PC-3 (cell line): ENCODE measurements around the gene LTB4R2. TPM values are rescaled to one million over a fixed set of nuclear protein-coding genes. Genes with fewer than 3 reads are reported as not detected.

Experiments used
- ATAC-seq: fragments of 200-7000 bp; cut with Tn5 transposase; 2 replicates; pipeline ENCODE4 v1.9.1; 2020; ENCODE audit warnings: mild to moderate bottlenecking, moderate library complexity
- BruUV-seq: library from RNA; stranded (reverse); fragments of 400-500 nt; replicated peaks from 2 replicates; lab custom pipeline; 2021; lab: Mats Ljungman, UMichigan
- CTCF ChIA-PET: fragments of 300-600 bp; sonication (Branson Sonifier 250); formaldehyde crosslinking; loops from one replicate; lab custom pipeline; 2022; ENCODE audit warnings: antibody characterized with exemption; lab: Charles Lee
- POLR2A ChIA-PET: fragments of 300-600 bp; sonication (Branson Sonifier 250); formaldehyde crosslinking; loops from one replicate; lab custom pipeline; 2022; ENCODE audit warnings: antibody characterized with exemption; ENCODE audit not compliant: unreplicated experiment; lab: Charles Lee
- DNase-seq: peaks from one replicate; pipeline ENCODE4 v3.0.0-alpha.2; 2015
- H2AFZ ChIP-seq: fragments of 300-600 bp; sonication (generic); 2 replicates; pipeline ENCODE4 v1.6.0; 2016; ENCODE audit warnings: antibody characterized with exemption, low read length
- H3F3A ChIP-seq: fragments of 300-600 bp; sonication (generic); one replicate; pipeline ENCODE4 v1.6.0; 2017; ENCODE audit warnings: antibody characterized with exemption, low read length, control low read depth, mild to moderate bottlenecking; ENCODE audit not compliant: unreplicated experiment
- H3K27ac ChIP-seq: fragments of 300-600 bp; sonication (generic); 2 replicates; pipeline ENCODE4 v1.5.1; 2016; ENCODE audit warnings: mild to moderate bottlenecking, low read length
- H3K27me3 ChIP-seq: fragments of 300-600 bp; sonication (generic); 2 replicates; pipeline ENCODE4 v1.6.1; 2016; ENCODE audit warnings: low read length, mixed read lengths
- H3K36me3 ChIP-seq: fragments of 300-600 bp; sonication (generic); 2 replicates; pipeline ENCODE4 v1.6.1; 2016; ENCODE audit warnings: low read depth, mixed run types, low read length, mixed read lengths
- H3K4me1 ChIP-seq: fragments of 300-600 bp; sonication (generic); 2 replicates; pipeline ENCODE4 v1.5.1; 2016; ENCODE audit warnings: low read length; ENCODE audit not compliant: insufficient read depth
- H3K4me2 ChIP-seq: fragments of 300-600 bp; sonication (generic); 2 replicates; pipeline ENCODE4 v1.6.0; 2016; ENCODE audit warnings: low read length
- H3K4me3 ChIP-seq: fragments of 300-600 bp; sonication (generic); 2 replicates; pipeline ENCODE4 v1.5.1; 2016; ENCODE audit warnings: mild to moderate bottlenecking, low read length, mixed read lengths
- H3K79me2 ChIP-seq: fragments of 300-600 bp; sonication (generic); 2 replicates; pipeline ENCODE4 v1.6.1; 2017; ENCODE audit warnings: low read length, mixed read lengths
- H3K9ac ChIP-seq: fragments of 300-600 bp; sonication (generic); 2 replicates; pipeline ENCODE4 v1.6.0; 2016; ENCODE audit warnings: mild to moderate bottlenecking, low read length
- H3K9me2 ChIP-seq: fragments of 300-600 bp; sonication (generic); replicated peaks from 2 replicates; pipeline ENCODE4 v1.6.1; 2016; ENCODE audit warnings: mixed run types, low read length, mixed read lengths
- H3K9me3 ChIP-seq: fragments of 300-600 bp; sonication (generic); 2 replicates; pipeline ENCODE4 v1.6.1; 2016; ENCODE audit warnings: low read length, mixed read lengths
- H4K20me1 ChIP-seq: fragments of 300-600 bp; sonication (generic); 2 replicates; pipeline ENCODE4 v1.6.1; 2016; ENCODE audit warnings: low read length, mixed read lengths
- EZH2 ChIP-seq: fragments of 300-600 bp; sonication (generic); IDR thresholded peaks from one replicate; pipeline ENCODE4 v1.6.1; 2017; ENCODE audit warnings: antibody characterized with exemption, mild to moderate bottlenecking, low read length; ENCODE audit not compliant: unreplicated experiment
- EZH2phosphoT487 ChIP-seq: fragments of 300-600 bp; sonication (generic); IDR thresholded peaks from 2 replicates; pipeline ENCODE4 v1.6.1; 2018; ENCODE audit warnings: mild to moderate bottlenecking, antibody characterized with exemption, low read length, borderline replicate concordance
- intact Hi-C: fragments of 100-400 bp; cut with micrococcal nuclease; formaldehyde crosslinking; loops from 2 replicates; pipeline ENCODE4 v1.9.0; 2023
- total RNA-seq: library from RNA; depleted of rRNA; stranded (reverse); fragments of >200 nt; gene quantifications from 2 replicates; pipeline ENCODE4 v1.2.3, GENCODE V29; 2014; rRNA removed
- TF ChIP-seq, protein P1 (sequence below): fragments of 300-600 bp; sonication (generic); conservative IDR thresholded peaks from 2 replicates; pipeline ENCODE4 v1.5.1; 2017; ENCODE audit warnings: antibody characterized with exemption, low read depth, mild to moderate bottlenecking, low read length

The LTB4R2 gene
- total RNA-seq, 1 experiment from 2014 or later: 9.3 TPM

DNA sequence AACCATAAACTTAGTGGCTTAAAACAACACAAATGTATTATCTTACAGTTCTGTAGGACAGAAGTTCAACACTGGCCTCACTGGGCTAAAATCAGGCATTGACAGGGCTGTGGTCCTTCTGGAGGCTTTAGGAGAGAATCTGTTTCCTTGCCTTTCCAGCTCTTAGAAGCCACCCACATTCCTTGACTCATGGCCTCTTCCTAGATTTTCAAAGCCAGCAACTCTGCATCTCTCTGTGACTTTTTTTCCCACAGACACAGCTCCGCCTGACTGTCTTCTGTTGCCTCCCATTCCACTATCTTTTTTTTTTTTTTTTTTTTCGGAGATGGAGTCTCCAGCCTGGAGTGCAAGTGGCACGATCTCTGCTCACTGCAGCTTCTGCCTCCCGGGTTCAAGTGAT, 46.3 kb downstream of the LTB4R2 start:
- POLR2A ChIA-PET: no interaction called here
- BruUV-seq: no TSS peak
- intact Hi-C loops: no loop called here

DNA sequence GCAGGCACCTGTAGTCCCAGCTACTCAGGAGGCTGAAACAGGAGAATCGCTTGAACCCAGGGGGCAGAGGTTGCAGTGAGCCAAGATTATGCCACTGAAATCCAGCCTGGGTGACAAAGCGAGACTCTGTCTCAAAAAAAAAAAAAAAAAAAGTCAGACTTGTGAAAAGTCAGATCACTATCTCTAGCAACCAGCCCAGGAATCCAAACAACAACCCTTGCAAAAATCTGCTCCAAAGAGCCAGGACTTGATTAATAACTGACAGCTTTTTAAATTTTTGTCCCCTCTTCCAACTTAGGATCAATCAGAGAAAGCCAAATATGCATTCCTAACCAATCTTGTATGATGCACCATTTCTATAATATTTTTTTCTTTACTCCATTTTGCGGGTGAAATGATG, 50.3 kb downstream of the LTB4R2 start:
- H2AFZ ChIP-seq: no peak overlapping the region
- ATAC-seq (no peak), DNase-seq (no peak)
- CTCF ChIA-PET: no interaction called here
- H3K79me2 ChIP-seq: no peaks in the 10 kb centered on the region
- BruUV-seq: no TSS peak
- no peaks in the 10 kb centered on the region for H3K27me3 ChIP-seq
- no peak overlapping the region for H3K4me3 ChIP-seq
- no peaks in the 10 kb centered on the region for H3K9me2 ChIP-seq
- H3K4me2 ChIP-seq: no peak overlapping the region
- no peaks in the 10 kb centered on the region for H3F3A ChIP-seq
- no peaks in the 10 kb centered on the region for H3K36me3 ChIP-seq
- intact Hi-C loops: no loop called here
- peaks cover 5% of the 10 kb centered on the region for H3K4me1 ChIP-seq
- POLR2A ChIA-PET: no interaction called here
- no peak overlapping the region for H3K27ac ChIP-seq
- H3K9ac ChIP-seq: no peak overlapping the region
- no peaks in the 10 kb centered on the region for H4K20me1 ChIP-seq
- TF ChIP-seq, protein P1, sequence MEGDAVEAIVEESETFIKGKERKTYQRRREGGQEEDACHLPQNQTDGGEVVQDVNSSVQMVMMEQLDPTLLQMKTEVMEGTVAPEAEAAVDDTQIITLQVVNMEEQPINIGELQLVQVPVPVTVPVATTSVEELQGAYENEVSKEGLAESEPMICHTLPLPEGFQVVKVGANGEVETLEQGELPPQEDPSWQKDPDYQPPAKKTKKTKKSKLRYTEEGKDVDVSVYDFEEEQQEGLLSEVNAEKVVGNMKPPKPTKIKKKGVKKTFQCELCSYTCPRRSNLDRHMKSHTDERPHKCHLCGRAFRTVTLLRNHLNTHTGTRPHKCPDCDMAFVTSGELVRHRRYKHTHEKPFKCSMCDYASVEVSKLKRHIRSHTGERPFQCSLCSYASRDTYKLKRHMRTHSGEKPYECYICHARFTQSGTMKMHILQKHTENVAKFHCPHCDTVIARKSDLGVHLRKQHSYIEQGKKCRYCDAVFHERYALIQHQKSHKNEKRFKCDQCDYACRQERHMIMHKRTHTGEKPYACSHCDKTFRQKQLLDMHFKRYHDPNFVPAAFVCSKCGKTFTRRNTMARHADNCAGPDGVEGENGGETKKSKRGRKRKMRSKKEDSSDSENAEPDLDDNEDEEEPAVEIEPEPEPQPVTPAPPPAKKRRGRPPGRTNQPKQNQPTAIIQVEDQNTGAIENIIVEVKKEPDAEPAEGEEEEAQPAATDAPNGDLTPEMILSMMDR: no peak
- no peak for TF ChIP-seq EZH2
- TF ChIP-seq EZH2phosphoT487: no peak
- no peaks in the 10 kb centered on the region for H3K9me3 ChIP-seq

More for the DNA sequence above, 46.3 kb downstream of the LTB4R2 start:
- Histone ChIP-seq H3K4me1 (peaks cover 8% of the 10 kb centered on the region; the same call in 1 of the 2 replicates), H3K4me2 (no peak overlapping the region), H3K9me3 (no peaks in the 10 kb centered on the region), H3K27ac (no peak overlapping the region), H3K79me2 (no peaks in the 10 kb centered on the region), H2AFZ (no peak overlapping the region), H4K20me1 (no peaks in the 10 kb centered on the region), H3K9ac (no peak overlapping the region), H3K27me3 (no peaks in the 10 kb centered on the region), H3K9me2 (no peaks in the 10 kb centered on the region), H3K4me3 (no peak overlapping the region), H3F3A (no peaks in the 10 kb centered on the region), H3K36me3 (no peaks in the 10 kb centered on the region)
- CTCF ChIA-PET: no interaction called here
- DNase-seq: no peak
- TF ChIP-seq EZH2phosphoT487 (no peak), EZH2 (no peak)
- TF ChIP-seq, protein P1: no peak
- ATAC-seq: no peak

- no peaks in the 10 kb centered on the region for H3K27me3 ChIP-seq
- H3K79me2 ChIP-seq: no peaks in the 10 kb centered on the region
- DNase-seq (no peak), ATAC-seq (no peak)
- H3K9me2 ChIP-seq: no peaks in the 10 kb centered on the region
- H3K4me3 ChIP-seq: no peak overlapping the region
- TF ChIP-seq, protein P1: no peak
- no peak overlapping the region for H2AFZ ChIP-seq
- H3K9me3 ChIP-seq: no peaks in the 10 kb centered on the region
- no TSS peak for BruUV-seq
- ChIA-PET POLR2A (no interaction called here), CTCF (interaction anchor here (1.5 kb wide), 1 partner anchor 70 kb away, joined by 5 read pairs; no protein-coding TSS in a partner anchor)
- H3F3A ChIP-seq: no peaks in the 10 kb centered on the region
- intact Hi-C loops: no loop called here
- H3K4me1 ChIP-seq: peaks cover 15% of the 10 kb centered on the region
- no peaks in the 10 kb centered on the region for H4K20me1 ChIP-seq
- no peaks in the 10 kb centered on the region for H3K36me3 ChIP-seq
- H3K27ac ChIP-seq: no peak overlapping the region
- H3K4me2 ChIP-seq: no peak overlapping the region
- no peak overlapping the region for H3K9ac ChIP-seq
These were observed 51.4 kb downstream of the LTB4R2 start for GRCh38 chr14:24361326-24361725.

Other genes with a start within 250 kb of the LTB4R2 start
- gene CPNE6, start 238.6 kb upstream of the LTB4R2 start, total RNA-seq: not detected in 2 replicates
- 10.0 and 11.6 TPM in 2 replicates for gene PCK2, start 215.8 kb upstream of the LTB4R2 start, total RNA-seq
- gene DCAF11, start 195.4 kb upstream of the LTB4R2 start, total RNA-seq: 68.2 and 85.8 TPM in 2 replicates
- gene NRL, start 195.2 kb upstream of the LTB4R2 start, total RNA-seq: 1.5 and 1.7 TPM in 2 replicates
- 0.55 TPM in 1 of 2 replicates, not detected in the other for gene FITM1, start 179.5 kb upstream of the LTB4R2 start, total RNA-seq
- 140 and 163 TPM in 2 replicates for gene PSME1, start 173.9 kb upstream of the LTB4R2 start, total RNA-seq
- 30.1 and 36.7 TPM in 2 replicates for gene EMC9, start 168.5 kb upstream of the LTB4R2 start, total RNA-seq
- 211 and 297 TPM in 2 replicates for gene PSME2, start 163.5 kb upstream of the LTB4R2 start, total RNA-seq
- 69.6 and 79.4 TPM in 2 replicates for gene RNF31, start 162.6 kb upstream of the LTB4R2 start, total RNA-seq
- 10.5 and 20.6 TPM in 2 replicates for gene IRF9, start 148.9 kb upstream of the LTB4R2 start, total RNA-seq
- gene REC8, start 138.1 kb upstream of the LTB4R2 start, total RNA-seq: 1.9 and 5.7 TPM in 2 replicates
- gene IPO4, start 121.3 kb upstream of the LTB4R2 start, total RNA-seq: 193 and 211 TPM in 2 replicates
- gene TM9SF1, start 114.7 kb upstream of the LTB4R2 start, total RNA-seq: 52.1 and 58.3 TPM in 2 replicates
- gene TSSK4, start 104.4 kb upstream of the LTB4R2 start, total RNA-seq: 0.11 TPM in 1 of 2 replicates, not detected in the other
- 58.3 and 67.9 TPM in 2 replicates for gene CHMP4A, start 96.7 kb upstream of the LTB4R2 start, total RNA-seq
- 16.2 and 23.5 TPM in 2 replicates for gene MDP1, start 94.1 kb upstream of the LTB4R2 start, total RNA-seq
- 330 and 337 TPM in 2 replicates for gene NEDD8, start 77.8 kb upstream of the LTB4R2 start, total RNA-seq
- 51.8 and 56.9 TPM in 2 replicates for gene GMPR2, start 77.2 kb upstream of the LTB4R2 start, total RNA-seq
- gene TINF2, start 67.5 kb upstream of the LTB4R2 start, total RNA-seq: 31.7 and 39.8 TPM in 2 replicates
- gene TGM1, start 47.0 kb upstream of the LTB4R2 start, total RNA-seq: 2.6 and 3.2 TPM in 2 replicates
- 39.2 and 51.5 TPM in 2 replicates for gene RABGGTA, start 38.5 kb upstream of the LTB4R2 start, total RNA-seq
- 15.8 and 15.9 TPM in 2 replicates for gene DHRS1, start 10.4 kb upstream of the LTB4R2 start, total RNA-seq
- 30.4 and 35.5 TPM in 2 replicates for gene NOP9, start 10.3 kb upstream of the LTB4R2 start, total RNA-seq
- gene CIDEB, start 2.2 kb upstream of the LTB4R2 start, total RNA-seq: not detected in 2 replicates
- 11.6 and 13.1 TPM in 2 replicates for gene LTB4R, start 1.4 kb downstream of the LTB4R2 start, total RNA-seq
- gene ADCY4, start 24.9 kb downstream of the LTB4R2 start, total RNA-seq: 0.04 TPM in 1 of 2 replicates, not detected in the other
- not detected in 2 replicates for gene RIPK3, start 29.9 kb downstream of the LTB4R2 start, total RNA-seq
- gene NFATC4, start 58.0 kb downstream of the LTB4R2 start, total RNA-seq: 11.5 and 15.1 TPM in 2 replicates
- 2.7 and 3.1 TPM in 2 replicates for gene NYNRIN, start 88.9 kb downstream of the LTB4R2 start, total RNA-seq
- 2.9 and 3.4 TPM in 2 replicates for gene CBLN3, start 119.5 kb downstream of the LTB4R2 start, total RNA-seq
- 50.9 and 51.6 TPM in 2 replicates for gene KHNYN, start 119.8 kb downstream of the LTB4R2 start, total RNA-seq
- gene SDR39U1, start 132.6 kb downstream of the LTB4R2 start, total RNA-seq: 24.7 and 29.8 TPM in 2 replicates
- gene CMA1, start 198.1 kb downstream of the LTB4R2 start, total RNA-seq: not detected in 2 replicates